SK-N-SH (cell line): ENCODE measurements around the gene MYO15A. TPM values are rescaled to one million over a fixed set of nuclear protein-coding genes. Genes with fewer than 3 reads are reported as not detected.

Source experiments
- CTCF ChIA-PET: fragments of 300-600, 350-600 bp; formaldehyde crosslinking; extraction: SDS; loops from one replicate; lab custom pipeline; 2021; lab: Yijun Ruan, JAX
- POLR2A ChIA-PET: fragments of 350-600 bp; sonication (Branson Sonifier 250); formaldehyde crosslinking; extraction: SDS; loops from one replicate; lab custom pipeline; 2020; ENCODE audit warnings: antibody characterized with exemption, inconsistent platforms; lab: Yijun Ruan, JAX
- DNase-seq: peaks from one replicate; pipeline ENCODE4 v3.0.0; 2012
- H2AFZ ChIP-seq: fragments of 200-600 bp; sonication (generic); 2 replicates; pipeline ENCODE4 v1.8.1; 2016; ENCODE audit warnings: antibody characterized with exemption, mild to moderate bottlenecking, low read depth
- H3F3A ChIP-seq: fragments of 200-600 bp; sonication (generic); replicated peaks from 2 replicates; pipeline ENCODE3; 2016; ENCODE audit warnings: antibody characterized with exemption, mild to moderate bottlenecking; ENCODE audit not compliant: insufficient read depth
- H3K27ac ChIP-seq, 2 experiments: fragments of 200-500 bp in 1 of 2; fragments of 200-600 bp in 1 of 2; sonication (Bioruptor generic) in 1 of 2; sonication (generic), shearing (Covaris generic) in 1 of 2; 2 replicates each; pipeline versions ENCODE4 v1.5.1 to v1.6.1; 2014 to 2016; ENCODE audit warnings: low read depth in 2 of 2, inconsistent platforms in 1 of 2, low read length in 1 of 2, mild to moderate bottlenecking in 1 of 2, mixed read lengths in 1 of 2
- H3K27me3 ChIP-seq: fragments of 200-600 bp; sonication (generic), shearing (Covaris generic); 2 replicates; pipeline ENCODE4 v1.6.1; 2016; ENCODE audit warnings: mixed run types; ENCODE audit not compliant: insufficient read depth
- H3K36me3 ChIP-seq, 2 experiments: fragments of 200-500 bp in 1 of 2; fragments of 200-600 bp in 1 of 2; sonication (Bioruptor generic) in 1 of 2; sonication (generic) in 1 of 2; replicated peaks in 1 of 2; 2 replicates each; pipeline versions ENCODE3 to v1.5.1; 2014 to 2016; ENCODE audit warnings: low read length in 1 of 2, mild to moderate bottlenecking in 1 of 2; ENCODE audit not compliant: insufficient read depth in 2 of 2, control insufficient read depth in 1 of 2
- H3K4me1 ChIP-seq, 2 experiments: fragments of 200-500 bp in 1 of 2; fragments of 200-600 bp in 1 of 2; sonication (Bioruptor generic) in 1 of 2; sonication (generic), shearing (Covaris generic) in 1 of 2; 2 replicates each; pipeline versions ENCODE4 v1.5.1 to v1.6.1; 2014 to 2016; ENCODE audit warnings: low read depth in 1 of 2, low read length in 1 of 2, mixed run types in 1 of 2; ENCODE audit not compliant: insufficient read depth in 2 of 2, control insufficient read depth in 1 of 2
- H3K4me2 ChIP-seq: fragments of 200-600 bp; sonication (generic), shearing (Covaris generic); 2 replicates; pipeline ENCODE4 v1.6.1; 2017; ENCODE audit warnings: mixed run types
- H3K4me3 ChIP-seq, 2 experiments: fragments of 200-500 bp in 1 of 2; fragments of 200-600 bp in 1 of 2; sonication (Bioruptor generic) in 1 of 2; sonication (generic), shearing (Covaris generic) in 1 of 2; 2 replicates each; pipeline versions ENCODE4 v1.5.1 to v1.8.1; 2014 to 2016; ENCODE audit warnings: low read depth in 2 of 2, inconsistent platforms in 1 of 2, low read length in 1 of 2, mild to moderate bottlenecking in 1 of 2, mixed read lengths in 1 of 2, moderate library complexity in 1 of 2
- H3K79me2 ChIP-seq: fragments of 200-600 bp; sonication (generic); 2 replicates; pipeline ENCODE4 v1.8.1; 2017; ENCODE audit warnings: mild to moderate bottlenecking; ENCODE audit not compliant: insufficient read depth
- H3K9ac ChIP-seq: fragments of 200-600 bp; sonication (generic); 2 replicates; pipeline ENCODE4 v1.6.1; 2017; ENCODE audit warnings: mixed run types
- H3K9me2 ChIP-seq: fragments of 200-600 bp; sonication (generic); 2 replicates; pipeline ENCODE4 v1.6.1; 2017; ENCODE audit warnings: mixed run types
- H3K9me3 ChIP-seq: fragments of 200-600 bp; sonication (generic); 2 replicates; pipeline ENCODE4 v1.6.1; 2017; ENCODE audit warnings: mixed run types, mild to moderate bottlenecking, moderate library complexity
- H4K20me1 ChIP-seq: fragments of 200-600 bp; sonication (generic); 2 replicates; pipeline ENCODE4 v1.6.1; 2017; ENCODE audit warnings: mild to moderate bottlenecking, mixed run types; ENCODE audit not compliant: insufficient read depth
- CHD2 ChIP-seq: fragments of 150-350 bp; IDR thresholded peaks from 2 replicates; pipeline ENCODE4 v1.6.1; 2018; ENCODE audit warnings: low read length; ENCODE audit not compliant: partially characterized antibody
- CTCF ChIP-seq: fragments of 200-600 bp; sonication (generic); IDR thresholded peaks from 2 replicates; pipeline ENCODE4 v1.6.1; 2017; ENCODE audit warnings: antibody characterized with exemption, mild to moderate bottlenecking, moderate library complexity
- EZH2phosphoT487 ChIP-seq: fragments of 200-600 bp; sonication (generic); IDR thresholded peaks from 2 replicates; pipeline ENCODE4 v1.6.1; 2017; ENCODE audit warnings: low read depth, mixed run types, mild to moderate bottlenecking, antibody characterized with exemption, moderate library complexity, borderline replicate concordance
- FOSL2 ChIP-seq: IDR thresholded peaks from 2 replicates; pipeline ENCODE4 v1.4.0; 2012; ENCODE audit warnings: low read depth, mild to moderate bottlenecking, moderate library complexity, borderline replicate concordance
- FOXJ3 ChIP-seq: sonication (generic); formaldehyde crosslinking; IDR thresholded peaks from 2 replicates; pipeline ENCODE4 v1.5.1; 2020; ENCODE audit warnings: mild to moderate bottlenecking, missing genetic modification reagents
- GABPA ChIP-seq: IDR thresholded peaks from 2 replicates; pipeline ENCODE4 v1.4.0; 2012; ENCODE audit warnings: low read depth, mild to moderate bottlenecking
- GATA2 ChIP-seq: sonication (generic); formaldehyde crosslinking; IDR thresholded peaks from 2 replicates; pipeline ENCODE4 v1.5.0; 2020; ENCODE audit warnings: mild to moderate bottlenecking, missing genetic modification reagents
- JUND ChIP-seq: IDR thresholded peaks from 2 replicates; pipeline ENCODE4 v1.4.0; 2012
- MAX ChIP-seq: IDR thresholded peaks from 2 replicates; pipeline ENCODE4 v1.4.0; 2012; ENCODE audit warnings: low read depth
- MEF2A ChIP-seq: IDR thresholded peaks from 2 replicates; pipeline ENCODE4 v1.4.0; 2012; ENCODE audit warnings: low read depth, borderline replicate concordance
- MXI1 ChIP-seq: IDR thresholded peaks from 2 replicates; pipeline ENCODE4 v1.6.1; 2012; ENCODE audit warnings: mild to moderate bottlenecking, low read depth, low read length, improper control_type of control experiment
- NRF1 ChIP-seq: IDR thresholded peaks from 2 replicates; pipeline ENCODE4 v1.6.1; 2012; ENCODE audit warnings: low read depth, mild to moderate bottlenecking, low read length
- PBX3 ChIP-seq: IDR thresholded peaks from 2 replicates; pipeline ENCODE4; 2012
- POLR2AphosphoS5 ChIP-seq: IDR thresholded peaks from 2 replicates; pipeline ENCODE4 v1.6.1; 2012; ENCODE audit warnings: low read depth, low read length
- RCOR1 ChIP-seq: fragments of 150-350 bp; IDR thresholded peaks from 2 replicates; pipeline ENCODE4 v1.6.1; 2017; ENCODE audit warnings: antibody characterized with exemption, low read length
- RFX5 ChIP-seq: IDR thresholded peaks from 2 replicates; pipeline ENCODE4 v1.6.1; 2012; ENCODE audit warnings: mild to moderate bottlenecking, improper control_type of control experiment, low read length
- RXRA ChIP-seq: IDR thresholded peaks from 2 replicates; pipeline ENCODE4 v1.4.0; 2012; ENCODE audit warnings: low read depth, mild to moderate bottlenecking, borderline replicate concordance
- SIN3A ChIP-seq: IDR thresholded peaks from 2 replicates; pipeline ENCODE4 v1.6.1; 2012; ENCODE audit warnings: low read depth, mild to moderate bottlenecking, low read length, moderate library complexity, borderline replicate concordance
- SMC3 ChIP-seq: IDR thresholded peaks from 2 replicates; pipeline ENCODE4 v1.6.1; 2012; ENCODE audit warnings: low read depth, low read length, improper control_type of control experiment
- TAF1 ChIP-seq: IDR thresholded peaks from 2 replicates; pipeline ENCODE4 v1.6.1; 2012; ENCODE audit warnings: low read depth, mild to moderate bottlenecking, low read length, moderate library complexity, borderline replicate concordance
- TCF12 ChIP-seq: IDR thresholded peaks from 2 replicates; pipeline ENCODE4 v1.4.0; 2012
- USF2 ChIP-seq: fragments of 150-350 bp; IDR thresholded peaks from 2 replicates; pipeline ENCODE4 v1.6.1; 2017; ENCODE audit warnings: antibody characterized with exemption, low read length, low read depth, borderline replicate concordance
- YY1 ChIP-seq: IDR thresholded peaks from 2 replicates; pipeline ENCODE4 v1.4.0; 2012; ENCODE audit warnings: low read depth, mild to moderate bottlenecking
- WGBS: methylation state at CpG from one replicate; pipeline ENCODE4 v1.1.6; 2017; ENCODE audit warnings: low lambda C conversion rate; 5-methylcytosine and 5-hydroxymethylcytosine counted together
- polyA plus RNA-seq, 3 experiments: library from polyadenylated mRNA; depleted of rRNA; stranded (reverse); fragments of >200 nt; gene quantifications; 2 replicates each; pipeline ENCODE4 v1.2.3, GENCODE V29; 2012

Gene MYO15A
- polyA plus RNA-seq, 1 of the 3 experiments (the other 2 are of a cell fraction), result 0.43 TPM

GRCh38 chr17:18194804-18195203, 86.2 kb downstream of the MYO15A start:
- no peaks in the 10 kb centered on the region for H3K9me3 ChIP-seq
- TF ChIP-seq JUND, result no peak
- no peak for TF ChIP-seq MEF2A
- TF ChIP-seq FOXJ3 (CRISPR knock-in tag), result no peak
- TF ChIP-seq SIN3A, result no peak
- no peak for TF ChIP-seq SMC3
- TF ChIP-seq USF2, result no peak
- no peak for TF ChIP-seq FOSL2
- TF ChIP-seq CHD2, result no peak
- no peak for TF ChIP-seq GABPA
- TF ChIP-seq RCOR1, result no peak
- no peak for TF ChIP-seq TAF1
- TF ChIP-seq RFX5, result no peak
- no peak for TF ChIP-seq MXI1
- no peak overlapping the region for H2AFZ ChIP-seq
- peaks cover 44 to 51% of the 10 kb centered on the region in 2 experiments for H3K36me3 ChIP-seq
- H3K27ac ChIP-seq, result no peak overlapping the region
- H3K9me2 ChIP-seq, result no peaks in the 10 kb centered on the region
- H4K20me1 ChIP-seq, result peaks cover 82% of the 10 kb centered on the region
- no peak overlapping the region for H3K9ac ChIP-seq
- peaks cover 0 to 19% of the 10 kb centered on the region in 2 experiments; a peak in 2 of 4 replicates for H3K4me1 ChIP-seq
- no peak for DNase-seq
- H3K27me3 ChIP-seq, result no peaks in the 10 kb centered on the region
- 78% methylated on average over 4 of the region's 4 CpGs for WGBS
- H3K4me2 ChIP-seq, result no peak overlapping the region
- ChIA-PET CTCF (no interaction called here), POLR2A (no interaction called here)
- no peak overlapping the region for H3K4me3 ChIP-seq
- peaks cover 98% of the 10 kb centered on the region for H3K79me2 ChIP-seq
- no peaks in the 10 kb centered on the region for H3F3A ChIP-seq

GRCh38 chr17:18195246-18195645, 86.7 kb downstream of the MYO15A start:
- TF ChIP-seq POLR2AphosphoS5 (no peak), FOXJ3 (CRISPR knock-in tag) (no peak), RFX5 (no peak), USF2 (no peak), MAX (no peak), TAF1 (no peak), SMC3 (no peak), SIN3A (no peak), RXRA (no peak), JUND (no peak), TCF12 (no peak), PBX3 (no peak), CTCF (no peak), NRF1 (no peak), EZH2phosphoT487 (no peak), YY1 (no peak), GATA2 (no peak)
- TF ChIP-seq, all 33 proteins: peak for 0
- Histone ChIP-seq H3K36me3 (peaks cover 42 to 51% of the 10 kb centered on the region in 2 experiments), H3K4me1 (peaks cover 0 to 15% of the 10 kb centered on the region in 2 experiments; a peak in 2 of 4 replicates), H3K27ac (no peak overlapping the region), H3K27me3 (no peaks in the 10 kb centered on the region), H3K4me2 (no peak overlapping the region), H3K4me3 (no peak overlapping the region), H3K9me3 (no peaks in the 10 kb centered on the region), H3K9me2 (no peaks in the 10 kb centered on the region), H3K79me2 (peaks cover 98% of the 10 kb centered on the region), H4K20me1 (peaks cover 82% of the 10 kb centered on the region), H2AFZ (no peak overlapping the region), H3F3A (no peaks in the 10 kb centered on the region), H3K9ac (no peak overlapping the region)
- DNase-seq, result no peak
- ChIA-PET CTCF (no interaction called here), POLR2A (no interaction called here)
- WGBS, result 91% methylated on average over 5 of the region's 5 CpGs
